Measurements from ENCODE around the gene TENT4A. TPM values are rescaled to one million over a fixed set of nuclear protein-coding genes. Genes with fewer than 3 reads are reported as not detected.

Gene TENT4A
- total RNA-seq, 2 donors from 2014 or later: 45.0 to 49.8 TPM

DNA sequence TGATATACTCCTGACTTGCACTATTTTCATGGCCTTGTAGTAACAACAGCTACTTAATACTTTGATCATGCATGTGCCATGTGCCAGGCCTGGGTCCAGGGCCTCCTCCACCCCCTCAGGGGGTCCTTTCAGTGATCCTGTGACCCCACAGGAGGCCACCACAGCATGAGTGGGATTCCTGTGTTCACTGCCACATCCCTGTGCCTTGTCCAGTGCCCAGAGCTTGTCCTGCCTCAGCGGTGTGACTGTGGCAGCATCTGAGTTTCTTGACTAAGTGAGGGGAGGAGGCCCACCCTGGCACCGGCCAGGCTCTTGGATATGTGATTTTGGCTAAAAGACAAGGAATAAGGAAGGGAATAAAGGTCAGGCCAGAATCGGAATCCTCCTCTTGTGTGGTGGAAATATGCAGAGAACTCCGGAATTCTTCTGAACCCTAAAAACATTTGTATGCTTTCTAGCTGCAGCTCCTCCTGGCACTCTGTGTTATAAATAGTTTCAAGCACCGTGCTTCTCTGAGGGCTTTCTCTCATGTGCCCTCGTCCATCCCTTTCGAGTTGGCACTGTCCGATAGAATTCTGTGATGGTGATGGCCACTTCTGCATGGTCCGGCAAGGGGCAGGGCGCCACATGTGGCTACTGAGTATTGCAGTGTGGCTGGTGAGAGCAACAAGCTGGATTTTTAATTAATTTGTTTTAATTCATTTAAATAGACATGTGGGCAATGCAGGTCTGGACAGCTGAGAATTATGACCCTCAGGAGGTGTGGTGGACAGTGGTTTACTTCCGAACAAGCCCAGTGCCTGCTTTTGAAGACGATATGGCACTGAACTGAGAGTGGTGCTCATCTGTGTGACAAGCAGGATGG is 31.8 kb downstream of the TENT4A start:
- H3K4me1 Mint-ChIP-seq (ENCODE audit: low read depth): peaks cover 14% of the 10 kb centered on the region
- H3K4me3 Mint-ChIP-seq: no peak overlapping the region
- ATAC-seq (replicated peaks in 1 of 2) (peak in 1 of 2 donors; percentile 11), DNase-seq (no peak)
- no peaks in the 10 kb centered on the region for H3K9me3 Mint-ChIP-seq
- peaks cover 5 to 29% of the 10 kb centered on the region in 2 donors for H3K36me3 Mint-ChIP-seq (ENCODE audit: insufficient read depth in 2 of 2)
- peak overlapping the region; percentile 29 for H3K27ac Mint-ChIP-seq
- H3K27me3 Mint-ChIP-seq (ENCODE audit: low read depth): no peaks in the 10 kb centered on the region

DNA sequence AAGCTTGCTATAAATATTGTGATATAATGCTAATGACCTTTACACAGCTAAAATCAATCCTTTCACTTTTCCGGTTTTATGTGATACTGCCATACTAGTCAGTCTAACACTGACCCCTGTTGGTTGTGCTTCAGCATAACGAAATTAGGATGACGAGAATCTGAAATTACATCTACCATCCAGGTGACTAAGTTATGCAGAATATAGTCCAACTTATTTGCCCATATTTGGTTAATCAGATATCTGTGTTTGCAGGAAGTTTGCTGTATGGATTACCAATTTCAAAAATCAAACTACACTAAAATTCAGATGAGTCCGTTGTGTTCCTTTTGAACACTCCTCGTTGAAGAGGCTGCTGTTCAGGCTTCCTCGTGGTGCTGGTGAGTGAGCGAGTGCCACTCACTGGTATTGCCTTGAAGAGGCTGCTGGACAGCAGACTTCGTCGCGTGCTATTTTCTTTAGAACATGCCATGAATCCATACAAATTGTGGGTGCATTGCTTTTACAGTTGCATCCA is 32.5 kb downstream of the TENT4A start:
- H3K4me1 Mint-ChIP-seq (ENCODE audit: low read depth): peaks cover 11% of the 10 kb centered on the region
- H3K36me3 Mint-ChIP-seq (ENCODE audit: insufficient read depth in 2 of 2): peaks cover 8 to 31% of the 10 kb centered on the region in 2 donors
- H3K9me3 Mint-ChIP-seq: no peaks in the 10 kb centered on the region
- ATAC-seq (replicated peaks in 1 of 2): peak; percentile 65 to 72
- DNase-seq: no peak
- no peaks in the 10 kb centered on the region for H3K27me3 Mint-ChIP-seq (ENCODE audit: low read depth)
- H3K4me3 Mint-ChIP-seq: no peak overlapping the region
- H3K27ac Mint-ChIP-seq: no peak overlapping the region

DNA sequence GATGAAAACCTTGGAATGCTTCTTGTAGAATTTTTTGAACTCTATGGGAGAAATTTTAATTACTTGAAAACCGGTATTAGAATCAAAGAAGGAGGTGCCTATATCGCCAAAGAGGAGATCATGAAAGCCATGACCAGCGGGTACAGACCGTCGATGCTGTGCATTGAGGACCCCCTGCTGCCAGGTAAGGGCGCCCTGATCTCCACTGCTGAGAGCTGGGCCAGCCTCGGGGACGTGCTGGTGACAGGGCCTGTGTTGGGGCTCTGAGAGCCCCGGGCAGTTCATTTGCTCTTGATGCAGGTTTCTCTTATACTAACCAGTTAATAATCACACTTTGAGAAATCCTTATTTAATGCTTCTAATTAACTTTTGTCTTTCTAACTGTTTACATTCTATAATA is 33.0 kb downstream of the TENT4A start:
- peaks cover 10 to 34% of the 10 kb centered on the region in 2 donors for H3K36me3 Mint-ChIP-seq (ENCODE audit: insufficient read depth in 2 of 2)
- H3K9me3 Mint-ChIP-seq: no peaks in the 10 kb centered on the region
- H3K4me1 Mint-ChIP-seq (ENCODE audit: low read depth): peaks cover 11% of the 10 kb centered on the region
- H3K27ac Mint-ChIP-seq: no peak overlapping the region
- ATAC-seq (replicated peaks in 1 of 2) (no peak), DNase-seq (no peak)
- no peaks in the 10 kb centered on the region for H3K27me3 Mint-ChIP-seq (ENCODE audit: low read depth)
- no peak overlapping the region for H3K4me3 Mint-ChIP-seq

DNA sequence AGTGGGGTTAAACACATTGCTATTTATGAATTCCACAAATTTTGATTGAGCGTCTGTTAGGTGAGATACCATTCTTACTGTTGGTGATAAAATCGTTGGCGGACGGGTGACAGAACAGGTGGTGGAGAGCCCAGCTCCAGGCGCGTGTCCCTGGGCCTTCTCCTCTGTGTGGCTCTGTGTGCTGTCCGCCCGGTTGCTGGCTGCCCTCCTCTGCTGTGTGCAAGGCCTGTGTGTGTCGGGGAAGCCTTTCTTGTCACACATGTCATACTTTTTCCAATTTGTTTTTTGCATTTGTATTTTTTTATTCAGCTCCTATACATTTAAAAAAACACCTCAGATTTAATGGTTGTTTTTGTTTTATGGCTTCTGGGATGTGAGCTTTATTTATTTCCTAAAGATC is 33.9 kb downstream of the TENT4A start:
- no peak overlapping the region for H3K4me3 Mint-ChIP-seq
- H3K9me3 Mint-ChIP-seq: no peaks in the 10 kb centered on the region
- DNase-seq: no peak
- peaks cover 10 to 36% of the 10 kb centered on the region in 2 donors for H3K36me3 Mint-ChIP-seq (ENCODE audit: insufficient read depth in 2 of 2)
- no peaks in the 10 kb centered on the region for H3K27me3 Mint-ChIP-seq (ENCODE audit: low read depth)
- H3K27ac Mint-ChIP-seq: no peak overlapping the region
- no peak for ATAC-seq (replicated peaks in 1 of 2)
- peaks cover 11% of the 10 kb centered on the region for H3K4me1 Mint-ChIP-seq (ENCODE audit: low read depth)

DNA sequence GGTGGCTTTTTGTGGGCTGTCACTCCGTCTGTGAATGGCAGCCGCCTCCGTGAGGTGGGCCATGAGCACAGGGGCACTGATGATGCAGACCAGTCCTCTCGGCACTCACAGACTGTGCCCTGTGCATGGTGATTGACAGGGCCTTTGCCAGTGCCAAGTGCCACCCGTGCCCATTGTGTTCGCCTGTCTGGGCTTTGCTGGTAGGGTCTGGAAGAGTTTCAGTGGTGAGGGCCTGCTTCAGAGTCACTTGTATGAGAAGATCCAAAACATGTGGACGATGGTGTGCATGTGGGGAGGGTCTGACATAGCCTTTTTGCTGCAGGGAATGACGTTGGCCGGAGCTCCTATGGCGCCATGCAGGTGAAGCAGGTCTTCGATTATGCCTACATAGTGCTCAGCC is 34.9 kb downstream of the TENT4A start:
- Mint-ChIP-seq H3K36me3 (ENCODE audit: insufficient read depth in 2 of 2) (peaks cover 10 to 36% of the 10 kb centered on the region in 2 donors), H3K9me3 (no peaks in the 10 kb centered on the region), H3K27me3 (ENCODE audit: low read depth) (no peaks in the 10 kb centered on the region), H3K4me1 (ENCODE audit: low read depth) (peaks cover 11% of the 10 kb centered on the region), H3K27ac (no peak overlapping the region), H3K4me3 (no peak overlapping the region)
- no peak for DNase-seq
- no peak for ATAC-seq (replicated peaks in 1 of 2)

DNA sequence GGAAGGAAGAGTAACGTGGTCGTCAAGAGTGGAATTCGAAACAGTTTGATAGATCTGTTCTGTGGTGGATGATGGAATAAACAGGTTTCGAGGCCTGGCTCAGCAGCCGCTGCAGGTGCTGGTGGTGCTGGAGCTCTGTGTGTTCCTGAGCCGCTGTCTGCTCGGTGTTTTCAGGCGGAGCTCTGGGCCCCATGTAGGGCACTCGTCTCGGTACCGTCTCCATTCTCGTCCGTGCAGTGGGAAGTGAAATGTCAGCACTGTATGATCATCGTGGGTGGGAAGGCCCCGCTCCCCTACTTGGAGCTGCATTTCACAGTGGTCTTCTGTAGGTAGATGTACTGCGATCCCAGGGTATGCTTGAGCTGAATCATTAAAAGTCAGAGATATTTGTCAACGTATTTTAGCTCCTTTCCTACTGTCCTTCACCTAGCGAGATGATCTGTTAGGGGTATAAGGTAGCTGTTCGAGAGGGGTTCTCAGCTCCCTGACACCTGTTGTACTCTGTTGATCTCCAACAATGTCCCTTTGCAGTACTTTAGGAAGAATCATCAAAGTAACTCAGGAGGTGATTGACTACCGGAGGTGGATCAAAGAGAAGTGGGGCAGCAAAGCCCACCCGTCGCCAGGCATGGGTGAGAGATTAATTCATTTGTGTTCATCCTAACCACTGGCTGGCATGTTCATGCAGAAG is 35.9 kb downstream of the TENT4A start:
- ATAC-seq (replicated peaks in 1 of 2): no peak
- no peak for DNase-seq
- Mint-ChIP-seq H3K4me1 (ENCODE audit: low read depth) (peaks cover 11% of the 10 kb centered on the region), H3K4me3 (no peak overlapping the region), H3K9me3 (no peaks in the 10 kb centered on the region), H3K27ac (no peak overlapping the region), H3K27me3 (ENCODE audit: low read depth) (no peaks in the 10 kb centered on the region), H3K36me3 (ENCODE audit: insufficient read depth in 2 of 2) (peaks cover 10 to 45% of the 10 kb centered on the region in 2 donors)

DNA sequence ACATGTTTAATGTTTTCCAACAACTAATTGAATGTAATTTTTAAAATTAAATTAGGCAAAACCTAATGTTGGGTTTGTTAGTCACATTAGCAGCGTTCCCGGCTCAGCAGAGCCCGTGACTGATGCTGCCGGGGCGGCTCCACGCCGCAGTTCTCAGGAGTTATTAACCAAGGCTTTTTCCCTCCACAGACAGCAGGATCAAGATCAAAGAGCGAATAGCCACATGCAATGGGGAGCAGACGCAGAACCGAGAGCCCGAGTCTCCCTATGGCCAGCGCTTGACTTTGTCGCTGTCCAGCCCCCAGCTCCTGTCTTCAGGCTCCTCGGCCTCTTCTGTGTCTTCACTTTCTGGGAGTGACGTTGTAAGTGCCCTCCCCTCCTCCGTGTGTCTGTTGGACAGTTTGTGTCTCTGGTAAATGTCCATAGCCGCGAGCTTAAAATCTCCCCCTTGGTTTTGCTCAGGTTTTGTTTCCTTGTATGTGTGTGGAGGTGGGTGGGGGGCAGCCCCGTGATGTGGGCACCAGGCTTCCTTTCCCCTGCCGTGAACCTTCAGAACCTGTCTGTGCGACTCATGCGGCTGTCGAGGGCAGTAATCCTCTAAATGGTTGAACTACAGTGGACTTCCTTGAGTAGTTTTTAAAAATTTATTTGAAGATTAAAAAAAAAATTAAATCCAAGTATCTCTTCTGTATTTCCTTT is 37.1 kb downstream of the TENT4A start:
- Mint-ChIP-seq H3K27me3 (ENCODE audit: low read depth) (no peaks in the 10 kb centered on the region), H3K36me3 (ENCODE audit: insufficient read depth in 2 of 2) (peaks cover 10 to 51% of the 10 kb centered on the region in 2 donors)
- no peak for DNase-seq

DNA sequence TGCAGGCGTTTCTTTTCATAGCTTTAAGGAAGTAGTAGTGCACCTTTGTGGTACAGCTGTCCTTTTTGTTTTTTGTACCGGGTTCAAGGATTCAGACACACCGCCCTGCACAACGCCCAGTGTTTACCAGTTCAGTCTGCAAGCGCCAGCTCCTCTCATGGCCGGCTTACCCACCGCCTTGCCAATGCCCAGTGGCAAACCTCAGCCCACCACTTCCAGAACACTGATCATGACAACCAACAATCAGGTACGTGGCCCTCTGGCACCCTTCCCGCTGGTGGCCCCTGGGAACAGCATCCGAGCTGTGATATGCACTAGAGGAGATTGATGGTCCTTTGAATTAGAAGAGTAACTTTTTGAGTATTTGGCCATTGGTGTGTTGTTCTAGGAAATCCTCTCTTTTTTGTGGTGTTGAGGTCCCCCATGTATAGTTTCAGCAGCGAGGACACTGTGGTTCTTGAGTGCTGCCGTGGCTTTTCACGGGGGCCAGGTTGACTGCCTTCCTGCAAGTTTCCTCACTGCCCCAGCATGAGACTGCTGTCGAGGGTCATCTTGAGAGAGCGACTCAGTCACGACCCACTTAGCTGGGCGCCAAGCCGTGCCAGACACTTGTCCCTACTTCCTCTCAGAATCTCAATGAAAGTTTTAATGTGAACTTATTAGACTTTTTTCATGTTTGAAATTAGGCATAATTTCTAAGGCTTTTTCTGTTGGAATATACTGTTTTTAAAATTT is 37.9 kb downstream of the TENT4A start:
- H3K27me3 Mint-ChIP-seq (ENCODE audit: low read depth): no peaks in the 10 kb centered on the region
- H3K27ac Mint-ChIP-seq: no peak overlapping the region
- H3K9me3 Mint-ChIP-seq: no peaks in the 10 kb centered on the region

More for the DNA sequence above, 37.1 kb downstream of the TENT4A start:
- Mint-ChIP-seq H3K9me3 (no peaks in the 10 kb centered on the region), H3K4me1 (ENCODE audit: low read depth) (peaks cover 11% of the 10 kb centered on the region), H3K4me3 (no peak overlapping the region), H3K27ac (no peak overlapping the region)
- no peak for ATAC-seq (replicated peaks in 1 of 2)

DNA sequence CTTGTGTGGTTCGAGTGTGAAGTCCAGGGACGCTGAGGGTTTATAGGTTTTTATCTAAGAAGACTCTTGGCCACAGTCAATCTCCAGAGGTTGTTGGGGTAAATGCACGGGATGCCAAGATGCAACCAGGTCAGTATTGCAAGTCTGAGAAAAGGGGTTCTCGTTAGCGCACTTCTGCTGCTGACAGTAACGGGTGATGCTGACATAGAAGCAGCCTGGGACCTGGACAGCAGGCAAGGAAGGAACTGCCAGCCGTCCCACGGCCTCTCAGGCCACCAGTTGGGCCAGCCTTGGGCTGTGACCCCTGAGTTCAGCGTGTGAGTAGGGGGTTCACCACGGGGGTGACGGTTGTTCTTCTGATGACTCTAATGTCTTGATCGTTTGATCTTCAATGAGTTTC is 39.0 kb downstream of the TENT4A start:
- no peak for DNase-seq
- H3K4me1 Mint-ChIP-seq (ENCODE audit: low read depth): peaks cover 4% of the 10 kb centered on the region
- H3K4me3 Mint-ChIP-seq: no peak overlapping the region
- no peak overlapping the region for H3K27ac Mint-ChIP-seq
- no peaks in the 10 kb centered on the region for H3K27me3 Mint-ChIP-seq (ENCODE audit: low read depth)
- H3K9me3 Mint-ChIP-seq: no peaks in the 10 kb centered on the region
- H3K36me3 Mint-ChIP-seq (ENCODE audit: insufficient read depth in 2 of 2): peaks cover 12 to 45% of the 10 kb centered on the region in 2 donors
- ATAC-seq (replicated peaks in 1 of 2): no peak

More for the DNA sequence above, 37.9 kb downstream of the TENT4A start:
- no peak for DNase-seq
- no peak for ATAC-seq (replicated peaks in 1 of 2)
- Mint-ChIP-seq H3K36me3 (ENCODE audit: insufficient read depth in 2 of 2) (peaks cover 10 to 50% of the 10 kb centered on the region in 2 donors), H3K4me1 (ENCODE audit: low read depth) (peaks cover 4% of the 10 kb centered on the region), H3K4me3 (no peak overlapping the region)

DNA sequence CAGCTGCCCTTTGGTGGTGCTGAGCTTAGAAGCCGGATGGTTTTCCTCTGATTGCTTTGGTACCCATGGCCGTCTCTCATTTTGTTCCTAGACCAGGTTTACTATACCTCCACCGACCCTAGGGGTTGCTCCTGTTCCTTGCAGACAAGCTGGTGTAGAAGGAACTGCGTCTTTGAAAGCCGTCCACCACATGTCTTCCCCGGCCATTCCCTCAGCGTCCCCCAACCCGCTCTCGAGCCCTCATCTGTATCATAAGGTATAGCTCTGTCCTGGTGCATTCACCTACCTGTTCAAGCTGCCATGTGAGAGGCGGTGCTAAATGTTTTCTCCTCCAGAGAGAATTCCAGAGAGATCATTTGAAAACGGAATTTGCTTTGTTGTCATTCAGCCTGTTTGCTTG is 39.5 kb downstream of the TENT4A start:
- Mint-ChIP-seq H3K36me3 (ENCODE audit: insufficient read depth in 2 of 2) (peaks cover 12 to 41% of the 10 kb centered on the region in 2 donors), H3K27me3 (ENCODE audit: low read depth) (no peaks in the 10 kb centered on the region), H3K4me3 (no peak overlapping the region), H3K9me3 (no peaks in the 10 kb centered on the region), H3K27ac (peak overlapping the region; percentile 1), H3K4me1 (ENCODE audit: low read depth) (peaks cover 4% of the 10 kb centered on the region)
- ATAC-seq (replicated peaks in 1 of 2): no peak
- no peak for DNase-seq

DNA sequence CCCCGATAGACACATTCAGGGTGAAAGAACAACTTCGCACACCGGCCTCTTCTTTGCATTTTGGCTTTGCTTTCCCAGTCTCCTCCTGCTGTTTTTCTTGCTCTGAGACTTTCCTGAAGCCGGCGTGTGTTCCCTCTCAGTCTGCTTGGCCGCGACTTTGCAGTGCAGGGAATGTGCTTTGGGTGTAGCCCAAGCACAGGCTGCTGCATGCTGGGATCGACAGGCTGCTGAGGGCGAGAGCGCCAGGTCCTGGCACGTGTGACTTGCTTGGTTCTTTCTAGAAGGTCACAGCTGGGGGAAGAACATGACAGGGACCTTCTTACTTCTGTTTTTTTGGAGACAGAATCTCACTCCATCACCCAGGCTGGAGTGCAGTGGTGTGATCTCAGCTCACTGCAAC is 40.6 kb downstream of the TENT4A start:
- H3K27ac Mint-ChIP-seq: peak overlapping the region; percentile 66
- H3K27me3 Mint-ChIP-seq (ENCODE audit: low read depth): no peaks in the 10 kb centered on the region
- DNase-seq (no peak), ATAC-seq (replicated peaks in 1 of 2) (no peak)
- H3K4me3 Mint-ChIP-seq: no peak overlapping the region
- H3K4me1 Mint-ChIP-seq (ENCODE audit: low read depth): peaks cover 4% of the 10 kb centered on the region
- H3K36me3 Mint-ChIP-seq (ENCODE audit: insufficient read depth in 2 of 2): peaks cover 7 to 36% of the 10 kb centered on the region in 2 donors
- H3K9me3 Mint-ChIP-seq: no peaks in the 10 kb centered on the region

DNA sequence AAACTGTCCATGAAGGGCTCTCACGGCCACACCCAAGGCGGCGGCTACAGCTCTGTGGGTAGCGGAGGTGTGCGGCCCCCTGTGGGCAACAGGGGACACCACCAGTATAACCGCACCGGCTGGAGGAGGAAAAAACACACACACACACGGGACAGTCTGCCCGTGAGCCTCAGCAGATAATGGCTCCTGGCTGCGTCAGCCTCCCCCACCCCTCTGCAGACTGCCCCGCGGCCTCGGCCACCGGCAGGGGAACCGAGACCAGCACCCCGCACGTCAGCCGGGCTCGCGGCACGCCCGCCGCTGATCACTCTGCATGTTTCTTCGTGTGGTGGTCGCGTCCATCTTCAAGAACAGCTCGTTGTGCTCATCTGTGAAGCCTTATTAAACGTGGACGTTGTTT is 41.5 kb downstream of the TENT4A start:
- no peak overlapping the region for H3K27ac Mint-ChIP-seq
- no peaks in the 10 kb centered on the region for H3K4me1 Mint-ChIP-seq (ENCODE audit: low read depth)
- H3K9me3 Mint-ChIP-seq: no peaks in the 10 kb centered on the region
- no peak overlapping the region for H3K4me3 Mint-ChIP-seq
- peaks cover 7 to 30% of the 10 kb centered on the region in 2 donors for H3K36me3 Mint-ChIP-seq (ENCODE audit: insufficient read depth in 2 of 2)
- ATAC-seq (replicated peaks in 1 of 2): no peak
- no peaks in the 10 kb centered on the region for H3K27me3 Mint-ChIP-seq (ENCODE audit: low read depth)
- DNase-seq: no peak
